Amniotic epithelial cell (primary cell): ENCODE results near the gene MAPKAPK3.

Experiments
- DNase-seq: peaks from one replicate; pipeline ENCODE4 v3.0.0-alpha.2; 2010; ENCODE audit warnings: low read depth

Gene MAPKAPK3

DNA sequence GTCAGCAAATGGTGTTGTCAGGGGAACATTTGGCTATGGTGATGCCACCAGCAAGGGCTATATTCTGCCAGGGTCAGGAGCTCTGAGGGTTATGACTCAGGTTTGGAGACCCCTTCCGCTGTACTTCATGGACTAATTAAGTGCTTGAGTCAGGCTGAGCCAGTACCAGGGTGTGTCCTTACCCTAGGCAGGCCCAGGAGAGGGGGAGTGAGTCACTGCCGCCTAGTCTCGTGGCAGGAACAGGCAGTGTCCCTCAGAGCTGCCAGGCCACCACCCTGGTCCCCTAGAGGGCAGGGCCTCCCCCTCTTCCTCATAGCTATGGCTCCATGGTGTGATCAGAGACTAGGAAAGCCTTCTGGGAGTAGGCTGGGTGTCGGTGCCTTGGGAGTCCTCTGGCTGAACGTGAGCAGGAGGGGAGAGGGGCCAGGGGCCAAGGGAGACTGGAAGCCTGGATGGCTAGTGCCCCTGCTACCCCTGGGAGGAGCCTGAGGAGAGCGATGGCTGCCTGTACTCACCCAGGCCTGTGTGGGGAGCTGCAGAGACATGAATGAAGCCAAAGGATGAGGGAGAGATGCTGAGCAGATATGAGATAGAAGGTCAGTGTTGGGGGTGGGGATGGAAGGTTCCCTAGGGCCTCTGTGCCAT, 10.6 kb downstream of the MAPKAPK3 start:
- peak; percentile 47 for DNase-seq

DNA sequence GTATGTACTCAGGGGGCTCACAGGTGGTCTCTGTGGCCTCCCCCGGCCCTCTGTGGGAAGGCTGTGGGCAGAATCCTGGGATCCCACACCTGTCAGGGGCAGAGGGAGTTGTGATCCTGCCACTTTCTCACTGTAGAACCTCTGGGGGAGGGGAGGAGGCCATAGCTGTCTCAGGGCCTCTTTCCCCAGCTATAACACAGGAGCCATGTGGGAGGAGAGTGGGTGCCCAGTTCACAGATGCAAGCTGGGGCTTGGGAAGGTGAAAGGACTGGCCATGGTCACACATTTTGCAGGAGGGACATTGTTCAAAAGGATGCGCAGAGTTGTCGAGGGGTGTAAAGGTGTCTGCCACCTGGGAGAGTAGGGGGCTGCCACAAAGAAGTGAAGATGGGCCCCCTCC, 11.7 kb downstream of the MAPKAPK3 start:
- no peak for DNase-seq

DNA sequence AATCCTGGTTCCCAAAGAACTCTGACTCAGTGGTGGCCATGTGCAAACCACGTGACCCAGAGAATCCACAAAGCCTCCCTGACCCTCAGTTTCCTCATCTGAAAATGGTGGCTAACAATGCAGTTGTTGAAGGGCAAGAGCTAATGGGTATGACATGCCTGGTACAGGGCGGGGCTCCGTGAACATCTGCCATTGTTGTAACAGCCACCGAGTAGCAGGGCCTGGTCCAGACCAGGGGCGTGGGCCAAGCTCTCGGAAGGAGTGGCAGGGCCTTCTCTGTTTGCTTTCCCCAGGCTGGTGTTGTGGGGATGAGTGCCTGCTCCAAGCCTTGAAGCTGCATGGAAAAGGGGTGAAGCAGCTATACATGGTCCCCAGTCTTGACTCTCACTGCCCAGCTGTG, 13.4 kb downstream of the MAPKAPK3 start:
- DNase-seq, result no peak

DNA sequence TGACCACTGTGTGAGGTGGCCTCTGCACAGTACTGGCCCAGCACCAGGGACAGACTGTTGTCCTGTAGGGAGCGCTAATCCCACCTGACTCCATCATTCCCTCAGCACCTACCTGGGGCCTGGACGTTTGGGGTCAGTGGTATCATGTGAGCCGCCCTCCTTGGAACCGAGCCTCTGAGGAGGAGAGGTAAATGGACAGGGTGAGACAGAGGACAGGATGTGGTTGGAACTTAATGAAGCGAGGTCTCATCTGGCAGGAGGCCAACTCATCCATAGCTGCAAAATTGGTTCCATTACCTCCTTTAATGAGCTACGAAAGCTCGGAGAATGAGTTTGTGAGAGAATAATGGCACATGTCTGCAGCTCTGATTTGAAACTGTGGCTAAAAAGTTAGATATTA, 13.9 kb downstream of the MAPKAPK3 start:
- no peak for DNase-seq

DNA sequence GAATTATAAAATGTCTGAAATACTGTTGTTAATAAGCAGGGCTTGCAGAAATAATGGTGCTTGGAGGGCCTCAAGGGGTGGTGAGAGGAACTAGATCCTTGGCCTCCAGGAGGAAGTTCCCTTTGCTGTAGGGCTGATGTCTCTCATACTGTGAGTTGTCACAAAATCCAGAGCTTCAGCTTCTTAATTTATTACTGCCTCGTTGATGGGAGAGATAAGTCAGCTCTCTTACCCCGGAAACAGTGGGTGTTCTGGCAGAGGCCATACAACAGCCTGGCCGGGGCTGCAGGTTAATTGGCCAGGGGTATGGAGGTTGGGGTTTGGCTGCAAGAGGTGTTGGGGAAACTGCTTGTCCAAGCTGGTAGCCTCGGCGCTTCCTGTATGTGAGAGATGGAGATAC, 15.5 kb downstream of the MAPKAPK3 start:
- DNase-seq, result no peak

DNA sequence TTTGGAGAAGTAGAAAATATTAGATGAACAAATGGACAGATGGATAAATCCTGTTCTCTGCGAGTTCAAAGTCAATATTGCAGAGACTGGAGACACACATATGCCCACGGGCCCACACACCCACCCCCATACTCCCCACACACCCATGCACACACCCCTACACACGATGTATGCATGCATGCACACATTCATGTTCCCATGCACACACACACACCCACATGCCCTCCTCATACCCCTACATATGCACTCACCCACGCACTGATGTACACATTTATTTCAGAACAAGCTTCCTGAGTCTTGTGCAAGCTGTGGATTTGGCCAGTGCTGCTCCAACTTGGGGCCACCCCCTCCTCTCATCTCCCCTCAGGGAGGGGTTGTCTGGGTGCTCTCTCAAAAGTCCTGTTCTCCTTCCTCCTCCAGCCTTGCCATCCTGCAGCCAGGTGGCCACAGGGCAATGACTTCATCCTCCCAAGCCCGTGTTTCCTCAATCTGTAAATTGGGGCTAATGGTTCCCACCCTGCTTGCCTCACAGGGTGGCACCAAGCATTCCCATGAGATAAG, 16.4 kb downstream of the MAPKAPK3 start:
- DNase-seq, result no peak

DNA sequence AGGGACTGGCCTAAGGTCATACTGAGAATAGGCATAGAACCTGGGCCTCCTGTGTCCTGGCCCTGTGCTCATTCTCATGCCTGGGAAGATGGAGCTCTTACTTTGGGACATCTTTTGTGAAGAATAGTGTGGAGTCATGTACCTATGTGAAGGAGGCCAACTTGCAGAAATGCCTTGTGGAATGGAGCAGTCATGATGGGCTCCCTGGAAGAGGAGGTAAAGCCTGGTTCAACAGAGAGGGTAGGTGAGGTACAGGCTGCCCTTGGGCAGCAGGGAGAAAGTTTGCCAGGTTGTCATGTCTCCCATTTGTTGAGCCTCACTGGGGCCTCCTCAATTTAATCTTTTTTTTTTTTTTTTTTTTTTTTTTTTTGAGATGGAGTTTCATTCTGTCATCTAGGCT, 18.1 kb downstream of the MAPKAPK3 start:
- no peak for DNase-seq

DNA sequence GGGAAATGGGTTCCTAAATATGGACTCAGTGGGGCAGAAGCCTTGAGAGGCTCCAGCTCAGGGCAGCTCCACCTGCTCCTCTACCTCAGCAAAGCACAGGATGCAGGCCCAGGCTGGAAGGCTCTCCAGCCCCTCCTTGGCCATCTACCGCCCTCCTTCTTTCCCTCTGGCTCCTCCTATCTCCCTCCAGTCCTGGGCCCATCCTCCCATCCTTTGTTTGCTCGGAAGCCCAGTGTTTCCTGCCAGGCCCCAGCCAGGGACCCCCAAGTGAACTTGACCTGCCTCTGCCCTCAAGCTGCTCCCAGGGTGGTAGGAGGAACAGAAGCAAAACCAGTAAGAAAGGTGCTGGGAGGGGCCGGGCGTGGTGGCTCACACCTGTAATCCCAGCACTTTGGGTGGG, 20.1 kb downstream of the MAPKAPK3 start:
- DNase-seq, result no peak

DNA sequence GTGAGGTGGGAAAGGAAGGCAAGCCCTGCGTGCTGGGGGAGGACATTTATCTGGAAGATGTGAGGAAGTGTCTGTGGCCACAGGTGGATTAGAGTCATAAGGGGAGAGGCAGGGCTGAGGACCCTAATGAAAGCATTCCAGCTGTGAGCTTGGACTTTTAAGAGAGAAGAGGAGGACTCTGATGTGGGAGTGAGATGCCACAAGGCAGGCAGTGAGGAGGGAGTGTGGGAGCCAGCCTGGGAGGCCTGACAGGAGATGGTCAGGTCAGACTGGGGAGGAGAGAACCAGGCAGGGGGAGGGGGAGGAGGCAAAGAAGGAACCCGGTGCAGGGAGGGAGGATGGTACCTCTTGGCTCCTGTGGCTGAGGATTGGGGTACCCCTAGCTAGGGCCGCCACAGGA, 21.0 kb downstream of the MAPKAPK3 start:
- DNase-seq, result no peak

DNA sequence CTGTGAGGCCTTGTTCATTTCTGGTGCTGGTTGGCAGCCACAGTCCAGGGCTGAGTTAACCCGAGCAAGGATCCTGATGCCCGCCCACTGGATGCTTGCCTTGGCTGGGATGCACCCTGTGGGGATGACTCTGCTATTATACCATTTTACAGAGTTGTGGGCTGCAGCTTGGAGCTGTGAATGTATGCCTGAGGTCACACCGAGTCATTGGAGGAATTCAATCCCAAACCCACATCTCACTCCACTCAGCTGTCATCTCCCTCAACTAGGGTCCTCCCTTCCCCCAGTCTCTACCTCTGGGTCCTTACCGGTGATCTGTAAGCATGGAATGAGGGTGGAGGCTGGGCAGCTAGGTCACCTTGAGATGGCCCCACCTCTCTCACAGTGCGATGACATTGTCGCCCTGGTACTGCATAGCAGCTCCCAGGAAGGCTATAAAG, 22.1 kb downstream of the MAPKAPK3 start:
- peak; percentile 37 for DNase-seq

DNA sequence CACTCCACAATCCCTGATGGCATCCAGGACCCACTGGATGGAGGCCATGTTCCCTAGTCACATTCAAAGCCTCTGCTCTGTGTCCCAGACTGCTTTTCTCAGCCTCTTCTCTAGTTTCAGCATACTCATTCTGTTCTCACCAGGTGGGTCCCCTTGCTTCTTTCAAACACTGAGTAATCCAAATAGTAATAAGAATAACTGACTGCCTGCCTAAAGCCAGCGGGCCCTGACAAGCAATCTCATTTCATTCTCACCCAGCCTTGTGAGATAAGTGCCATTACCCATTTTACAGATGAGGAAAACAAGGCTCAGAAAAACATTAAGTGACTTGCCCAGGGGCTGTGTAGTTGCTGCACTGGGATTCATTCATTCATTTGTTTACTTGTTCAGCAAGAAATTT, 25.4 kb downstream of the MAPKAPK3 start:
- no peak for DNase-seq

DNA sequence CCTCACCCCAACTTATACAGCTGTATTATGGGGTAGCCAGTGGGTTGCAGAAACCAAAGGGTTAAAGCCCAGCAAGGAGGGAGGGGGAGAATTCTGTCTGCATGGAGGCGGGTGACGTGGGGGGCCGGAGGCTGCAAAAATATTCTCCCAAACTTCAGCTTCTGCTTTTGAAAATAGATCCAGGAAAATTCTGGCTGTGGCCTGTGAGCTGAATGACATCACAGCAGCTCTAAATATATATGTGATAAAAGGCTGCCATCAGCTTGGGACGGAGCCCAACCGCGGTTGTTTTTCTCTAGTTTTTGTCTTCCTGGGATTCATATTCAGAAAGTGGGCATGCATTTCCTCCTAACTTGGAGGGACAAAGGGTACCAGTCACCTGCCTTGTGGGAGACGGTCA, 27.6 kb downstream of the MAPKAPK3 start:
- no peak for DNase-seq

DNA sequence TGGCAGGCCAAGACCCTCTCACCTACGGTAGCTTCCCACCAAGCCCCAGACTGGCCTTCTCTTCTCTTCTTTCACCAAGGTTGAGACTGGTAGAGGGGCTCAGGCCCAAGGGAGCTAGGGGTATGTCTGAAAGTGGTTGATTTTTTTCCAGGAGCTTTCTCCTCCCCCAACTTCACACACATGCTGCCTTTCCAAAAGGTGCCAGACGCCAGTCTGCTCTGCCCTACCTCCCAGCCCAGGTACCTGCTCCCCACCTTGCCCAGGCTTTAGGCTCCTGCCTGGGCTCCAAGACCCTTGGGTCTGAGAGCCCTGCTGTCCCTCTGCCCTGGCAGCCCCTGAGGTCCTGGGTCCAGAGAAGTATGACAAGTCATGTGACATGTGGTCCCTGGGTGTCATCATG, 28.4 kb downstream of the MAPKAPK3 start:
- no peak for DNase-seq

DNA sequence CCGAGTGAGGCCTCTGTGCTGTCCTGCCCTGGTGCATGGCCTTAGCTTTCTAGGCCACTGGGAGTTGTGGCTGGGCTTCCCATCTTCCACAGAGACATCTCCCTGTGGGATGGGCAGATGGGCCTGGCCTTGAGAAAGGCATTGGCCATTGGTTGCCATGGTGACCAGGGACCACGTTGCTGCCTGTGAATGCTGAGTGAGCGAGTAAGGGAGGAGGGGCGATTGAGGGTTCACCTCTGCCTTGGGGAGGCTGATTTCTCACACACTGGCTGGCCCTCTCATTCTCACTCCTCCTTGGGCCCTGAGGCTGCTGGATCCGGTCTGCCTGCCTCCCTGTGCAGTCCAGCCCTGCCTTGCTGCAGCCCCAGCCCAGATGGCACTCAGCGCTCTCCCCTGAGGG, 31.4 kb downstream of the MAPKAPK3 start:
- peak; percentile 17 for DNase-seq

DNA sequence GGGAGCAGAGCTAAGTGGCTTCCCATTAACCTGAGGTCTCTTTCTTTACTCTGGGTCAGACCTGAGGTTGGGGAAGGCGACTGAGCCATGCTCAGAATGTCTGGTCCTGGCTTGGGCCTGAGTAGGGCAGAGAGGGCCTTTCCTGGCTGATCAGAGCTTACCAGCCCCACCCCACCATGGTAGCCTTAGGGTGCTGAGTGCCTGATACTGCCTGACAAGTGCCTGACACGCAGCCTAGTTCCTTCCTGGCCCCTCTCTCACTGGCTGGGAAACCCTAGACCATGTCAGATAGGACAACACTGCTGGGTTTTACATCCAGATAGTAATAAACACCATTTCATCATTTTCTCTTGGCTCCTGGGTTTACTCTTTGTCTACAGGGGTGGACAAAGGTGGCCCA, 32.0 kb downstream of the MAPKAPK3 start:
- no peak for DNase-seq

DNA sequence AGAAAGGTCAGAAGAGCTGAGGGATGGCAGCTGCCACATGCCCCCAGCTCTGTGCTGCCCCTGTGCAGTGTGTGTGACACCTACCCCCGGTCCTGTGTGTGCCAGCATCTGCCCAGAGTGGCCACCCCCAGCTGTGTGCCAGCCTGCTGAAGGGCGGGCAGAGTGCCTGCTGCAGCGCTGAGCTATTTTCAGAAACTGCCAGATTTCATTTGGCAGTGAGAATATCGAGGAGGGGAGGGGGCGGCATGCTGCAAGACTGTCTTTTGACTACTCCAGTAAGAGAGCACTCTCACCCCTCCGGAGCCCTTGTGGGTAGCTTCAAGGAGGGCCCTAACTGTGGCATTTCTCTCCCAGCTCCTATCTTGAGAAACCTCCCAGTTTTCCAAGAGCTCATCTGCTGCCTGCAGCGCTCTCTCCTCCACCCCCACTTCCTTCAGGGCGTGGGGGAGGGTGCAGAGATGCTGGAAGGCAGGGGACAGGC, 32.5 kb downstream of the MAPKAPK3 start:
- DNase-seq, result no peak

DNA sequence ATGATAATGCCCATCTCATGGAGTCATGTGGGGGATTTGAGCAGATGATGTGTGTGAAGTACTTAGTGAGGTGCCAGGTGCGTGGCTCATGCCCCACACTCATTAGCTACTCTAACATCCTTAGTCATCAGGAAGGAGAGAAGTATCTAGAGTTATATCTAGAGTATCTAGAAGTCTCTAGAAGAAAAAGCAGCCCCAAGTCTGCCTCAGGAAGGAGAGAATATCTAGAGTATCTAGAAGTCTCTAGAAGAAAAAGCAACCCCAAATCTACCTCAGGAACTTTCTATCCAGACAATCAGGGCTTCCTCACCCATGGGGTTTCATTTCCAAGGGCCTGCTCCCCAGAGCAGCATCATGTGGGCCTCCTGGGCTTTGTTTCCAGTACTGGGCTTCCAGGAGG, 33.1 kb downstream of the MAPKAPK3 start:
- no peak for DNase-seq

DNA sequence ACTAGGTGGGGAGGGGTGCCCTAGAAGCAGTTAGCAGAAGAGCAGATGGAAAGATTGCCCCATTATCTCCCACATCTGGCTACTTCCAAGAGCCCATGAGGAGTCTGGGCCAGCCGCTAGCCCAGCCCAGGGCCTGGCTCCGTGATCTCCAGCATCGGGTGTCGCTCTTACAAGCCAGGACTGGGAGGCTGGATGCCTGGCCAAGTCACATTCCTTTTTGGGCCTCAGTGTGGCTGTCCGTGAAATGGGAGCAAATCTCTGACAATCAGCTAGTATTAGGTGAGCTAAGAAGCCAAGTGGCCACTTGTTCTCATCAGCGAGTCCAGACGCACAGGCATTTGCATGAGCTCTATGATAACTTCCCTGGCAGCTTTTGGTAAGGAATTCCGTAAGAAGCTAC, 34.5 kb downstream of the MAPKAPK3 start:
- no peak for DNase-seq

DNA sequence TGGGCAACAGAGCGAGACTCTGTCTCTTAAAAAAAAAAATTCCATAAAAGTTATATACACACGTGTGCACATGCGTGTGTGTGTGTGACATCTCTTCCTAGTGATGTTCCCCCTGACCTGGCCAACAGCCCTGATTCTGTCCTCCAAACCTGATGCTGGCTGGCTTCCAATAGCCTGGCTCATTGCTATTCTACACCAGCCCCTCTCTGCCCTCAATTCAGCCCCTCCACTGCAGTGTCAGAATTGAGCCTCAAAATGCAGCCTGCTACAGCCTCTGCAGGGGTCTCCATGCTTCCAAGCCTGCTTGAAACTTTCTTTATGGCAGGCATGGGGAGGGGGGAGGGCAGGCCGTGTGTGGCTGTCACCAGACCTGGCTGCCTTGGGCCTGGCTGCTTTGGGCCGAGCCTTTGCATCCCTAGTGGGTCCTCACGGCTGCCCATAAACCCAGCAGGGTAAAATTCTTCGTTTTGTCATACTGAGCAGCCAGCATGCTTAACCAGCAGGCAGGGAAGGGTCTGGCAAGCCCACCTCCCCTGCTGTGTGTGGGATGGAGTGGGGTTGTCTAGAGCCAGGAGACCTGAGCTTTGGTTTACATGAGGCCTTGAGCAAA, 35.1 kb downstream of the MAPKAPK3 start:
- DNase-seq, result no peak

DNA sequence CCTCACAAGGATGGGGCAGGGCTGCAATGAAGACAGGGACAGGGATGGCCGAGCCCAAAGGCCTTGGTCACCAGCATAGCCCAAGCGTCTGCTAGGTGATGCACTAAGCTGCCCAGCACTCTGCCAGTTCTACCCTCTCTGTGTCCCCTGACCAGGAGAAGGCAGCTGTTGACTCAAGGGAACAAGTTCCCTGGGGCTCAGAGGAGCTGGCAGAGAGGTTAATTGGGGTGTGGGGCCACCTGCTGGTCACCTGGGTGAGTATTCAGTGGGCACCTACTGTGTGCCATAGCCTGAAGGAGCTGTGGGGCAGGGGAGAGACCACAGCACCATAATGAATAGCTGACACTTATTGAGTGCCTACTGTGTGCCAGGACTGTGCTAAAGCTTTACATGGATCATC, 35.8 kb downstream of the MAPKAPK3 start:
- peak; percentile 7 for DNase-seq

DNA sequence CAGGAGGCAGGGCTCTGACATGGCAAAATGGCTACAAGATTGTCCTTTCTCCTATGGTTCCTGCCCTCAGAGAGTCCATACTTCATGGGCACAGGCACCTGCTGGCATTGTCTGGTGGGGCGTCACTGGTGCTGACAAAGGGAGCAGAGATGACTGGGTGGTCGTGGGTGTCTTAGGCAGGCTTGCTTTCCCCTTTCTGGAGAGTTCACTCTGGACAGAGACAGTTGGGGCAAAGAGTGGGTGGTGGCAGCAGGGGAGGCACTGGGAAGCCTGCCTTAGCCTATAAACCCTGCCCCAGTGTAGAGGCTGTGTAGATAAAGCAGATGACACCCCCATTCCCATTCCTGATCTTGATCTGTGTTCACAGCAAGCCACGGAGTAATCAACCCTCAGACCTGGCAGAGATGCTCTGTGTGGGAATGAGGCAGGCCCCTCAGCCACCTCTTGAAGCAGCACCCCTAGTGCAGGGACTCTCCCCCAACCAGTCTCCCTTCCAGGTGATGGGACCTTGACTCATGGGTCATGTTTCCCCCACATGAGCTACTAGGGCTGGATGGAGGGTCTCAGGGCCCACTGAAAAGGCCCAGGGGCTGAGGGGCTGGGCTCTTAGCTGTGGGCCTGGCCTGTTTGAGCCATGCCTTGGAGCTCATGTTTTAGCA, 37.1 kb downstream of the MAPKAPK3 start:
- DNase-seq, result no peak

DNA sequence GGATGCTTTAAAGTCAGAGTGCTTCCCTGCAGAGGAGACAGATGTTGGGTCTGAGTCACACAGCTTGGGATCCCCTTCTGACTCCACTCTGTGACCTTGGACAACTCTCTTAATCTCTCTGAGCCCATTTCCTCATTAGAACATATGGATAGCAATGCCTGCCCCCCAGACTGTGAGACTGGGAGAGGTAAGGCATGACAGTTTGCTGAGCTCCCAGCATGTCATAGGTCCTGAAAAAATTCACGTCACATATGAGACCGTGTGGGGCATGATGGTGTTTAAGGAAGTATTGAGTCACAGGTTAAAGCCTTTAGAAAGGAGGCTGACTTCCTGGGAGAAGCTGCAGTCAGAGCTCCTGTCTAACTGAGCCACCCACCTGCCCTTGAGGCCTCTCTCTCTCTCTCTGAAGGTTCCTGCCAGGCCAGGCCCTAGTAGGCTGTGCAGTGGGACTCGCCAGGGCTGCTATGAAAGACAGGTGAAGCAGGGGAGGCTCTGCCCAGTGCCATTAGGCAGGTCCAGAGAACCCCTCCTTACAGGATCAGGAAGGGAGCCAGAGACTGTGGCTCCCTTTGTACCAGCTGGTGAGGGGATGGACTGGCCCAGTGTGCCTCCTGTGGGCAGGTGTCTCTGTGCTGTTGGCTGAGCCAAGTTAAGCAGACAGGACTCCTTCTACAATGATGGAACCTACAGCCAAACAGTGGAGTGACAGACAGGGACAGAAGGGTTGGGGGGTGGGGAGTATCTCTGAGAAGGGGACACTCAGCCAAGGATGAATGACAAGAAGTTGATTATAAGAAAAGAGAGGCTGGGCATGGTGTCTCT, 38.3 kb downstream of the MAPKAPK3 start:
- peak; percentile 34 for DNase-seq
